Naive thymus-derived CD8-positive, alpha-beta T cell (primary cell): ENCODE measurements around the gene ATP2A3. TPM values are rescaled to one million over a fixed set of nuclear protein-coding genes. Genes with fewer than 3 reads are reported as not detected.
A peak's percentile ranks its signal among the peaks of the same experiment; 100 is the strongest.
"Not testable (repeated sequence)": the region's sequence is repeated elsewhere in the genome, so short reads cannot be mapped to it uniquely, and the experiment has no call there.

Experiments used
- ATAC-seq, 2 donors: fragments of 150-1000 bp; cut with Tn5 transposase in 1 of 2; sonication (Bioruptor Pico), chemical (Tn5 transposase) in 1 of 2; 1 replicate in 1 of 2; 2 replicates in 1 of 2; pipeline ENCODE4 v1.10.0; 2021; ENCODE audit warnings: mild to moderate bottlenecking in 2 of 2, moderate library complexity in 2 of 2
- POLR2A ChIA-PET: fragments of 350-600 bp; sonication (Branson Sonifier 250); formaldehyde crosslinking; loops from one replicate; lab custom pipeline; 2021; ENCODE audit warnings: antibody characterized with exemption; lab: Charles Lee
- DNase-seq, 10 donors: peaks; one replicate each; pipeline versions ENCODE4 v3.0.0 to v3.0.0-alpha.2; 2020 to 2022
- H3K27ac Mint-ChIP-seq, 10 donors: one replicate each; pipeline ENCODE4 v1.8.0; 2020 to 2022; ENCODE audit warnings: mild to moderate bottlenecking in 10 of 10, mixed read lengths in 10 of 10, moderate library complexity in 4 of 10, inconsistent platforms in 1 of 10
- H3K27me3 Mint-ChIP-seq, 5 donors: one replicate each; pipeline ENCODE4 v1.8.0; 2021 to 2022; ENCODE audit warnings: mixed read lengths in 5 of 5
- H3K36me3 Mint-ChIP-seq, 3 donors: one replicate each; pipeline ENCODE4 v1.8.0; 2020 to 2022; ENCODE audit warnings: mixed read lengths in 3 of 3, mild to moderate bottlenecking in 2 of 3, inconsistent platforms in 1 of 3
- H3K4me1 Mint-ChIP-seq, 4 donors: one replicate each; pipeline ENCODE4 v1.8.0; 2021 to 2022; ENCODE audit warnings: mixed read lengths in 4 of 4
- H3K4me3 Mint-ChIP-seq, 10 donors: one replicate each; pipeline ENCODE4 v1.8.0; 2020 to 2022; ENCODE audit warnings: mild to moderate bottlenecking in 10 of 10, mixed read lengths in 10 of 10, moderate library complexity in 6 of 10, inconsistent platforms in 1 of 10
- H3K9me3 Mint-ChIP-seq, 9 donors: one replicate each; pipeline ENCODE4 v1.8.0; 2020 to 2022; ENCODE audit warnings: mixed read lengths in 9 of 9, mild to moderate bottlenecking in 3 of 9, inconsistent platforms in 1 of 9, moderate library complexity in 1 of 9
- polyA plus RNA-seq, 3 donors: library from polyadenylated mRNA; unstranded; fragments of 300-500 nt; fragmentation: Illumina TruSeq; gene quantifications; one replicate each; pipeline ENCODE4 v1.2.3, GENCODE V29; 2021
- total RNA-seq, 8 experiments: library from RNA in 2 of 8; stranded (reverse) in 2 of 8; gene quantifications; one replicate each; pipeline ENCODE4 v1.2.3 and lab custom pipeline; 2021 to 2026

The ATP2A3 gene
- total and polyA plus RNA-seq, 5 experiments from 2014 or later, result 37.4 to 144 (median 71.3) TPM

DNA sequence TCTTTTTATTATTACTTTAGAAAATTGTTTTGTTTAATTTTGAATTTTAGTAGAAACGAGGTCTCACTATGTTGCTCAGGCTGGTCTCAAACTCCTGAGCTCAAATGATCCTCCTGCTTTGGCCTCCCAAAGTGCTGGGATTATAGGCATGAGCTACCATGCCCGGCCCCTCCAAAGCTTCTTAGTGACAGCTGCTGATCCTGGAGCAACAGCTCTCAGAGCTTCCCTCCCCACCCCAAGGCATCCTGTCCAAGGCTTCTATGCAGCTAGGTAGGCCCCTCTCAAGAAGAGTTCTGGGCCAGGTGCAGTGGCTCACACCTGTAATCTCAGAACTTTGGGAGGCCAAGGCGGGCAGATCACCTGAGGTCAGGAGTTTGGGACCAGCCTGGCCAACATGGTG is 15.7 kb downstream of the ATP2A3 start:
- H3K36me3 Mint-ChIP-seq, result peaks cover 0 to 70% (median 10%) of the 10 kb centered on the region in 3 donors
- ATAC-seq, H3K4me3 Mint-ChIP-seq, H3K9me3 Mint-ChIP-seq, DNase-seq, H3K27me3 Mint-ChIP-seq: not testable (repeated sequence)
- H3K4me1 Mint-ChIP-seq, result peaks cover 4 to 14% (median 6%) of the 10 kb centered on the region in 4 donors
- POLR2A ChIA-PET, result interaction anchor here (0.5 to 1.6 kb wide), 4 partner anchors 7 to 37 kb away, joined by 3 to 4 read pairs (median 4); no protein-coding TSS in a partner anchor
- H3K27ac Mint-ChIP-seq, result peak overlapping the region in 1 of 10 donors; percentile 29

DNA sequence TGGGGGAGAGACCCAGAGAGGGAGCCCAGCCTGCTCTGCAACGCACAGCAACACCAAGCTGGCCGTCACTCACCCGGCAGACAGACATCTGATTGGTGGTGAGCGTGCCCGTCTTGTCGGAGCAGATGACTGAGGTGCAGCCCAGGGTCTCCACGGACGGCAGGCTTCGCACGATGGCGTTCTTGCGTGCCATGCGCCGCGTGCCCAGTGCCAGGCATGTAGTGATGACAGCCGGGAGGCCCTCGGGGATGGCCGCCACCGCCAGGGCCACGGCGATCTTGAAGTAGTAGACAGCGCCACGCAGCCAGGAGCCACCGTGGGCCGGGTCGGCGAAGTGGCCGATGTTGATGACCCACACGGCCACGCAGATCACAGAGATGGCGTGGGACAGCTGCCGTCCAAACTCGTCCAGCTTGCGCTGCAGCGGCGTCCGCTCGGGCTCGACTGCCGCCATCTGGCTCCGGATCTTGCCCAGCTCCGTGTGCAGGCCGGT is 16.9 kb downstream of the ATP2A3 start:
- POLR2A ChIA-PET, result interaction anchor here (1.0 to 1.1 kb wide), 2 partner anchors 21 to 25 kb away, joined by 4 to 6 read pairs; no protein-coding TSS in a partner anchor

DNA sequence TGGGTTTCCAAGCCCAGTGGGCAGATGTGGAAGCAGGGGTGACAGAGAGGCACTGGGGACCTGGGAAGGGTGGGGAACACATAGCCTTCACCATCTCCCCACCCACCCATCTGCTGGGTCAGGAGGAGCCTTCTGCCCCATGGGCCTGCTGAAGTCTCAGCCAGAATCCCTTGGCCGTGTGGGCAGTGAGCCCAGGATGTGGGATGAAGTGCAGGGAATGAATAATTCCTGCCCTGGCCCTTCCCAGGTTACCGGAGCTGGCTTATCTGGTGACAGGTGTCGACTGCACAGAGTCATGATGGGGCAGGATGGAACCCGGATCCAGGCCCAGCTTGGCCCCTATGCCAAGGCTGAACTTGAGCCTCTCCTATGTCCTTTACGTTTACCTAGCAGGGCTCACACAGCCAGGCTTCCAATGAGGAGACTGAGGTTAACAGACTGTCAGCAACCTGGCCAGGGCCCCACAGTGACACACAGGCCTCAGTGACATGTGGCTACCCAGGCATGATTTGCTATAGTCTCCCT is 17.5 kb downstream of the ATP2A3 start:
- Mint-ChIP-seq H3K4me1 (peaks cover 0 to 14% (median 6%) of the 10 kb centered on the region in 4 donors), H3K9me3 (no peaks in the 10 kb centered on the region), H3K36me3 (peaks cover 0 to 75% (median 13%) of the 10 kb centered on the region in 3 donors), H3K27me3 (no peaks in the 10 kb centered on the region), H3K4me3 (no peak overlapping the region), H3K27ac (no peak overlapping the region)
- POLR2A ChIA-PET, result interaction anchor here (0.7 to 1.8 kb wide), 5 partner anchors 9 to 78 kb away, joined by 3 to 7 read pairs (median 4); no protein-coding TSS in a partner anchor
- no peak for ATAC-seq
- DNase-seq, result no peak

More for the DNA sequence above, 16.9 kb downstream of the ATP2A3 start:
- Mint-ChIP-seq H3K36me3 (peaks cover 0 to 75% (median 13%) of the 10 kb centered on the region in 3 donors), H3K4me3 (no peak overlapping the region), H3K27ac (peak overlapping the region in 1 of 10 donors; percentile 67), H3K4me1 (peaks cover 5 to 14% (median 6%) of the 10 kb centered on the region in 4 donors), H3K9me3 (no peaks in the 10 kb centered on the region), H3K27me3 (no peaks in the 10 kb centered on the region)
- ATAC-seq, result no peak
- DNase-seq, result no peak

DNA sequence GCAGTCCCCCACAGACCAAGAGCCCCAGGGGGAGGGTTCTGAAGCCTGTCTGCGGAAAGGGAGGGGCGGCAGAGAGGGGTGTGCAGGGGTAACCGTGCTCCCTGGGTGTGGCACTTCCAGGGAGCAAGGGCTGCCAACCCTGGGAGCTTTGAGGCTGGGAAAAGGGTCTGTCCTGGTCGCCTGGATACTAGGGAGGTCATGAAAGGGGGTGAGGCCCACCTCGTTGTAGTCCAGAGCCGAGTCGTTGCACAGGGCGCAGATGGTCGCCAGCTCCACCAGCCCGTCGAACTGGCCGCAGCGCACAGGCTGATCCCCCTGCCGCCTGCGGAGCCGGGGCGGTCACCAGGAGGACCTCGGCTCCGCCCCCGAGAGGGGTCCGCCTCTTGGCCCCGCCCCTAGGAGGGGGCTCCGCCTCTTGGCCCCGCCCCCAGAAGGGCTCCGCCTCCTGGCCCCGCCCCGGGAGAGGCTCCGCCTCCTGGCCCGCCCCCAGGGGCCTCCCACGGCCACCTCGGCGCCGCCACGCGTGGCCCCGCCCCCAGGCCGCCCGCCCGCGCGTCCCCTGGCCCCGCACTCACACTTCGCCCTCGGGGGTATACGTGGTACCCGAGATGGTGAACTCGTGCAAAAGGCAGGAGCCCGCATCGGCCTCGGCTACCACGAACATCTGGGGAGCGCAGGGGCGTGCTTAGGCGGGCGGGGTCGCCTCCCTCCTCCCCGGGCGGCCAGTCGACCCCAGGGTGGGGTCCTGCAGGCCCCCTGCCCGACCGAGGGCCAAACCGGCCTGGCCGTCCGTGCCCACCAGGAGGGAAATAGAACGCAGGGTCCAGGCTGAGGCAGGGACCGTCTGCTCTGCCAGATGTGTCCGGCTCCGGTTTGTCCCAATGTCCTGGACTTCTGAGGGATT is 19.5 kb downstream of the ATP2A3 start:
- Mint-ChIP-seq H3K36me3 (peaks cover 5 to 84% (median 14%) of the 10 kb centered on the region in 3 donors), H3K9me3 (no peaks in the 10 kb centered on the region), H3K4me3 (no peak overlapping the region), H3K27me3 (no peaks in the 10 kb centered on the region), H3K4me1 (peaks cover 0 to 14% (median 6%) of the 10 kb centered on the region in 4 donors), H3K27ac (peak overlapping the region in 3 of 10 donors; percentile 41 to 95 (median 69))
- DNase-seq (peak in 9 of 10 donors; percentile 16 to 57 (median 44)), ATAC-seq (peak; percentile 75 to 90)
- POLR2A ChIA-PET, result interaction anchor here (0.5 to 1.8 kb wide), 3 partner anchors 15 to 21 kb away, joined by 3 to 7 read pairs (median 3); no protein-coding TSS in a partner anchor

DNA sequence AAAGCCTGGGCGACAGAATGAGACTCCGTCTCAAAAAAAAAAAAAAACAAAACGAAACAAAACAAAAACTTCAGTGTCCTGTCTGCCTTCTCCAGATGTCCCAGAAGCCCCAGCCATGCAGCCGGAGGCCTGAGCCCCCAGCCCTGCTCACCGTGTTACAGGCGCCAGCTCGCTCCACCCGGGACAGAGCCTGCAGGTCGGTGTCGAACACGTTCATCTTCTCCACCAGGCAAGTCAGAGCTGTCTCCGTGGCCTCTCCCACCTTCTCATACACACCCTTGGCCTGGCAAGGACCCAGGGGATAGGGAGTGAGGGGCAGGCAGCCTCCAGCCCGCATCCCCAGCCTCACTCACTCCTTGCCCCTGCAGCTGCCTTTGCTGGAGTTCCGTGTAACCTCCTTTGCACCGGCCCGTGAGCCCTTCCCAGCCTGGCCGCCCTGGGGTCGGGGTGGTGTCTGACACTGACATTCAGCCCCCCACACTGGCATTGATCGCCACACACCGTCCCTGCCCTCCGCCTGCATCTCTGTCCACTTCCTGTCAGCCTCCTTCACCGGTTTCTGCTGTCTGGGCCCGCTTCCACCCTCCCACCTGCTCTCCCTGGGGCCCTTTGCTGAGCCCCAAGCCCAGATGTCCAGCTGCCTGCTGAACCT is 20.9 kb downstream of the ATP2A3 start:
- DNase-seq, result no peak
- no peak for ATAC-seq
- H3K27ac Mint-ChIP-seq, result peak overlapping the region in 4 of 10 donors; percentile 8 to 95 (median 66)
- peaks cover 7 to 85% (median 13%) of the 10 kb centered on the region in 3 donors for H3K36me3 Mint-ChIP-seq
- POLR2A ChIA-PET, result interaction anchor here (0.6 kb wide), 1 partner anchor 48 kb away, joined by 6 read pairs; no protein-coding TSS in a partner anchor
- peaks cover 0 to 14% (median 6%) of the 10 kb centered on the region in 4 donors for H3K4me1 Mint-ChIP-seq
- no peaks in the 10 kb centered on the region for H3K27me3 Mint-ChIP-seq
- no peak overlapping the region for H3K4me3 Mint-ChIP-seq
- no peaks in the 10 kb centered on the region for H3K9me3 Mint-ChIP-seq

DNA sequence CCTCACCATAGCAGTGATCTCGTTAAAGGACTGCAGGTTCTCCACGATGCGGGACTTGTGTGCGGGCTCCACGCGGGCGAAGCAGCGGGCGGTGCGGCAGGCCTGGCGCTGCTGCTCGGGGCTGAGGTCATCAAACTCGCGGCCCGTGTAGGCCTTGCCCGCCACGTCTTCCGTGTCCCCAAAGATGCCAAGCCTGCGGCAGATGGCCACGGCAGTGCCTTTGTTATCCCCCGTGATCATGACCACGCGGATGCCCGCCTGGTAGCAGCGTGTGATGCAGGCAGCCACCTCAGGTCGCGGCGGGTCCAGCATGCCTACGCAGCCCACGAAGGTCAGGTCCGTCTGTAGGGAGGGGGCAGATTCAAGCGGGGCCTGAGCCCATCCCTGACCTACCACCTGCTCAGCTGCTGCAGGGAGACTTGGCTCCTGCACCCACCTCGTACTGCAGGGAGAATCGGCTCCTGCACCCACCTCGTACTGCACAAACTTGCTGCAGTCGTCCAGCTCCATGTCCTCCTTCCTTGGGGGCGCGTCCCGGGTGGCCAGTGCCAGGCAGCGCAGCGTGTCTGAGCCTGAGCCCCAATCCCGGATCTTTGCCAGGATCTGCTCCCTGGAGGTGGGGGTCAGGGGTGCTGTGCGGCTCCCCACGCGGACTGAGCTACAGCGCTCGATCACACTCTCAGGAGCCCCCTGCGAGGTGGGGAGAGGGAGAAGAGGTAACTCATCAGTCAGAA is 23.1 kb downstream of the ATP2A3 start:
- H3K27me3 Mint-ChIP-seq, result no peaks in the 10 kb centered on the region
- ATAC-seq (no peak), DNase-seq (no peak)
- no peak overlapping the region for H3K4me3 Mint-ChIP-seq
- H3K9me3 Mint-ChIP-seq, result no peaks in the 10 kb centered on the region
- H3K4me1 Mint-ChIP-seq, result peaks cover 0 to 14% (median 12%) of the 10 kb centered on the region in 4 donors
- H3K27ac Mint-ChIP-seq, result peak overlapping the region in 1 of 10 donors; percentile 56
- POLR2A ChIA-PET, result interaction anchor here (0.7 kb wide), 1 partner anchor 8 kb away, joined by 3 read pairs; no protein-coding TSS in a partner anchor
- peaks cover 7 to 87% (median 25%) of the 10 kb centered on the region in 3 donors for H3K36me3 Mint-ChIP-seq

- Mint-ChIP-seq H3K9me3 (no peaks in the 10 kb centered on the region), H3K4me1 (peaks cover 0 to 10% (median 4%) of the 10 kb centered on the region in 4 donors), H3K36me3 (peaks cover 7 to 95% (median 15%) of the 10 kb centered on the region in 3 donors), H3K27ac (peak overlapping the region in 2 of 10 donors; percentile 35 to 65), H3K4me3 (no peak overlapping the region), H3K27me3 (no peaks in the 10 kb centered on the region)
- DNase-seq (no peak), ATAC-seq (no peak)
- POLR2A ChIA-PET, result no interaction called here
Measured at GRCh38 chr17:3937359-3937758, 26.9 kb downstream of the ATP2A3 start.

DNA sequence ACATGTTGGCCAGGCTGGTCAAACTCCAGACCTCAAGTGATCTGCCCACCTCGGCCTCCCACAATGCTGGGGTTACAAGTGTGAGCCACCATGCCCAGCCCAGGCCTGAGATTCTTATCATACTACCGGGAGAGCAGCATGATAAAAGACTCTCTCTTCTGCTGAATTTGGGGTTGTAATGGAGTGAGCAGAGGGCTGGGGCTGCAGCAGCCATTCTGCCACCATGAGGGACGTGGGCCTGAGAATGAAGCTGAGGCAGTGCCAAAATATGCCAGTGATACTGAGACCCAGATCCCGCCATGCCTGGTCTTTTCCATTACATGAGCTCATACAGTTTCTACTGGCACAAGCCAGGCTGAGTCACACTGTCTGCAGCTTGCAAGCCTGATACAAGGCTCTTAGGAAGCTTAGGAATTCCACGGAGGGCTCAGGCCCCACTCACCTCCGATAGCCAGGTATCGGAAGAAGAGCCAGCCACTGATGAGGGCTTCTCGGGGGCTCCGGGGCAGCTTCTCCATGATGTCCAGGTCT is 28.3 kb downstream of the ATP2A3 start:
- Mint-ChIP-seq H3K36me3 (peaks cover 7 to 95% (median 15%) of the 10 kb centered on the region in 3 donors), H3K4me3 (no peak overlapping the region), H3K4me1 (peaks cover 0 to 10% (median 4%) of the 10 kb centered on the region in 4 donors), H3K27me3 (no peaks in the 10 kb centered on the region), H3K27ac (peak overlapping the region in 2 of 10 donors; percentile 36 to 89), H3K9me3 (no peaks in the 10 kb centered on the region)
- ATAC-seq, result no peak
- no peak for DNase-seq
- POLR2A ChIA-PET, result interaction anchor here (0.6 to 1.3 kb wide), 4 partner anchors 21 to 142 kb away, joined by 3 to 5 read pairs (median 4); partner anchors contain the start of gene ATP2A3

- Mint-ChIP-seq H3K9me3 (no peaks in the 10 kb centered on the region), H3K27me3 (no peaks in the 10 kb centered on the region), H3K27ac (peak overlapping the region in 6 of 10 donors; percentile 17 to 75 (median 50)), H3K36me3 (peaks cover 6 to 92% (median 15%) of the 10 kb centered on the region in 3 donors), H3K4me3 (no peak overlapping the region), H3K4me1 (peaks cover 0 to 10% (median 4%) of the 10 kb centered on the region in 4 donors)
- POLR2A ChIA-PET, result interaction anchor here (0.5 kb wide), 1 partner anchor 21 kb away, joined by 3 read pairs; no protein-coding TSS in a partner anchor
- DNase-seq, result peak in 6 of 10 donors; percentile 25 to 76 (median 42)
- ATAC-seq, result peak; percentile 67 to 83
Measured at GRCh38 chr17:3935140-3935542, 29.1 kb downstream of the ATP2A3 start.

DNA sequence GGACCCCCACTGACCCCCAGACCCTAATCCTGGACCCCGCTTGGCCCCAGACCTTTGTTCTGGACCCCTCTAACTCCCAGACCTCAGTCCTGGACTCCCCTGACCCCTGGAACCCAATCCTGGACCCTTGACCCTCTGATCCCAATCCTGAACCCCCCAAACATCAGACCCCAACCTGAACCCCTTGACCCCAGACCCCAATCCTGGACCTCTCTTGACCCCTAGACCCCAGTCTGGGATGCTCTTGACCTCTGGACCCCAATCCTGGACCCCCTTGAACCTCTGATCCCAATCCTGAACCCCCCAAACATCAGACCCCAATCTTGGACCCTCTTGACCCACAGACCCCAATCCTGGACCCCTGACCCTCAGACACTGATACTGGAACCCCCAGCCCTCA is 34.5 kb downstream of the ATP2A3 start:
- no peak for DNase-seq
- Mint-ChIP-seq H3K9me3 (no peaks in the 10 kb centered on the region), H3K4me1 (peaks cover 0 to 5% (median 1%) of the 10 kb centered on the region in 4 donors), H3K27me3 (no peaks in the 10 kb centered on the region), H3K4me3 (no peak overlapping the region), H3K36me3 (peaks cover 0 to 75% (median 2%) of the 10 kb centered on the region in 3 donors), H3K27ac (peak overlapping the region in 6 of 10 donors; percentile 17 to 67 (median 38))
- ATAC-seq, result no peak
- POLR2A ChIA-PET, result no interaction called here

- DNase-seq, result no peak
- no peak for ATAC-seq
- no peaks in the 10 kb centered on the region for H3K9me3 Mint-ChIP-seq
- no peak overlapping the region for H3K4me3 Mint-ChIP-seq
- POLR2A ChIA-PET, result no interaction called here
- H3K4me1 Mint-ChIP-seq, result peaks cover 0 to 5% (median 1%) of the 10 kb centered on the region in 4 donors
- H3K27ac Mint-ChIP-seq, result peak overlapping the region in 2 of 10 donors; percentile 45 to 58
- H3K27me3 Mint-ChIP-seq, result no peaks in the 10 kb centered on the region
- H3K36me3 Mint-ChIP-seq, result peaks cover 0 to 74% (median 2%) of the 10 kb centered on the region in 3 donors
Measured at GRCh38 chr17:3929181-3929580, 35.1 kb downstream of the ATP2A3 start.
